HG02938 (cell line): ENCODE results near the gene CPNE9.
"Not testable (repeated sequence)": the region's sequence is repeated elsewhere in the genome, so short reads cannot be mapped to it uniquely, and the experiment has no call there.

Experiments used
- ATAC-seq: cut with Tn5 transposase; IDR thresholded peaks from one replicate; pipeline ENCODE4 v1.9.1; 2021; ENCODE audit warnings: mild to moderate bottlenecking, moderate library complexity; ENCODE audit not compliant: unreplicated experiment

Gene CPNE9

GRCh38 chr3:9770276-9770812 is 66.7 kb downstream of the CPNE9 start:
- ATAC-seq: no peak

- not testable (repeated sequence) for ATAC-seq
Observed at GRCh38 chr3:9771007-9771406, 67.4 kb downstream of the CPNE9 start.

DNA sequence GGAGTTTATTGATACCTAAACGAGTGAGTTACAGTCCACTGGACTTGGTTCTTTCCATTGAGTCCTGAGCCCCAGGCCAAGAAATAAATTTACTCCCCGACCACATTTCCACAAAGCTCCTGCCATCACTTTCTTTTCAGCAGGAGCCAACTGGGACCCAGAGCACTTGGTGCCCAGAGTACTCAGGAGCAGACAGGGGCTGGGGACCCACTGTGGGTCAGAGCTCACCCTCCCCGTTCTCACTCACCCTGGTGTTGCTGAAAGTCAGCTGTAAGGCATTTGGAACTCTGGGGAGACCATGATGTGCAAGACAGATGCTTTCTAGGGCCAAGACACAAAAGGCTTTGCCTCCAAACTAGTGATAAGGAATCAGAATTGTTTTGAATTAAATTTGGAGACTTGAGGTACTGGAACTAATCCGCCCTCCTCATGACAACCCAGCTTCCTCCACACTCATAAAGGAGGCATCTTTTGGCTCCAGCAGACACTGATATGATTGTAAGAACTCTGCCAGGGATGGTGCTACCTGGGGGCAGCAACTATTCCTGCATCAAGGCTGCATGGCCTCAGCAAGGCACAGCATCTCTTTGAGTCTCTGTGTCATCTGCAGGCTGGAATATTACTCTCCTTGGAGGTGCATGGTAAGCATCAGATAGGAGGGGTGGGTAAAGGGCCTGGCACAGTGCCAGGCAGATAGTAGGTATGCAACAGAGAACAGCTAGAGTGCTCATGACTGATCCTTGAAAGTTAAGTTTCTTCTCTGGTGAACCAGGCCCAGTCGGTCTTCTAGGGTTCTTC is 73.5 kb downstream of the CPNE9 start:
- ATAC-seq: no peak

GRCh38 chr3:9777694-9778021 is 74.0 kb downstream of the CPNE9 start:
- ATAC-seq: no peak

DNA sequence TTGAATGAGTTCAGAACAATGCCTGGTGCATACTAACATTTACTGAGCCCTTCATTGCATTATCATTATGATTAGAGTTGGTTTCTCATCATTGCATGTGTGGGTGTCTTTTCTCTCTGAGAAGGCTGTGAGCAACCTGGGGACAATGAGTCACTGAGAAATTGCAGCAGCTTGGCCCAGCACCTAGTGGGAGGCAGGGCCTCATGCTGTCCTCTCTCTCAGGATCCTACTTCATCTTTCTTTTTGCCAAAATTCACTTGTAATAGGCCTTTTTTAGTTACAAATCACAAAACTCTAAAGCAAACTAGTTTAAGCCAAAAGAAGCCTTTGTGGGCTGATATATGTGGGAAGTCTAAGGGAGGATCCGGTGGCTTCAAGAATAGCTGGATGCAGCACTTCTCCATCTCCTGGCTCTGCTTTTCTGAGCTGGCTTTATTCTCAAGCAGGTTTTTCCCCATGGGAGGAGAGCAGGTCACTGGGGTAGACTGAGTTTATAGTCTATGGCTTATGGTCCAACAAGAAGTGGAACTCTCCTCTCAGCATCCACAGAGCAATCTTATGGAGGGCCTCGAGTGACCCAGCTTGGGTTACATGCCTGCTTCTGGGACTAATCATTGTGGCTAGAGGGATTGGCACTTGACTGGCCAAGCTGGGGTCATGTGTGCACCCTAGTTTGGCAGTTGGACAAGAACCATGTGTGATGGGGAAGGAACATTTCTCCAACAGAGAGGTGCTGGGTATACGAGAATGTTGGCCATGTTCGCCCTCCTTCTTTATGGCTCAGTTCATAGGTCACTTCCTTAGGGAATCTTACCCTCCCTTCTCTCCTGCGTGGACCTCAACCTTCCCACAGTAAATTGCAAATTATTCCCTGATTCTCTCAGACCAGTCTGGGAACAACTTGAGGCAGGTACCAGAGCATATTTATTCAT is 74.8 kb downstream of the CPNE9 start:
- ATAC-seq: no peak

GRCh38 chr3:9779075-9779593 is 75.5 kb downstream of the CPNE9 start:
- no peak for ATAC-seq
